Measurements from ENCODE around the gene ZCCHC7.

GRCh38 chr9:37107701-37108100, 12.7 kb upstream of the ZCCHC7 start:
- TF ChIP-seq CTCF (IDR thresholded peaks at IDR 0.05) (no peak), POLR2A (IDR thresholded peaks at IDR 0.05) (no peak), EP300 (IDR thresholded peaks at IDR 0.05) (no peak)
